DMS114 treated with DMSO at 0.1 percent for 48 hours (cell line): Measurements from ENCODE around the gene ZBTB20.

Experiments
- DNase-seq: peaks from one replicate; lab custom pipeline; 2025; ENCODE audit not compliant: unreplicated experiment; lab: John Stamatoyannopoulos, UW

ZBTB20 gene

DNA sequence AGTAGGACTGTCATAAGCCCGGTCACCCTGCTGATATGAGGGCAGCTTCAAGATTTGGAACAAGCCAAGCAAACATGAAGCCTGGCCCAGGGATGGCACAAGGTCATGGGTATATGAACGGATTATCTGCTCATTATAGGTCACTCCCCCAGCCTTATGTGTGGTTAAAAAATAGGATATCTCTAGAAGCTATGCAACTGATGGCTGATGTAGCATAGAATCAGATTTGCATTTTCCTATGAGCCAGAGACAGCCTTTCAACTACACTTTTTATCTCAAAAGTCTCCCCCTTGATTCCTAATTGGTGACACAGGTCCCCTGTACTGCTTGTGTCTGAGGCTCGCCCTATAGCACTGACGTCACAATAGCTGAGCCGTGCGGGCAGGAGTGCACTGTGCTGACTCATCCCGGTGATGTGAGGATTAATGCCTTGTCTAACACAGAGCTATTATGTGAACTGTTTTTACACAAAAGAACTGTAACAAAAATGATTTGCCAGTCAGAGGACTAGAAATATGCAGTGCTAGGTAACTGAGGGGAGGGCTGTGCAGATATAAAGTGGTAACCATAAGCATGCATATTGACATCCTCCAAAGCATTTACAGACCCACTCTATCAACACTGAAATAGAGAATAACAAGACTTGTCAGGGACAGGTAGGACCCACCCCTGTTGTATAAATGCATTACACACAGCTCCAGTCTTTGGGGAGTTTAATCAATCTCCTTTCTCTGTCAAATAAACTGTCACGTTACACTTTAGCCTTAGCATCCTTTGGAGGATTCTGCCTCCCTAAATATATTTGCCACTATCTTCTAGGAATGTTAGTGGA, 648.3 kb downstream of the ZBTB20 start:
- DNase-seq = no peak

DNA sequence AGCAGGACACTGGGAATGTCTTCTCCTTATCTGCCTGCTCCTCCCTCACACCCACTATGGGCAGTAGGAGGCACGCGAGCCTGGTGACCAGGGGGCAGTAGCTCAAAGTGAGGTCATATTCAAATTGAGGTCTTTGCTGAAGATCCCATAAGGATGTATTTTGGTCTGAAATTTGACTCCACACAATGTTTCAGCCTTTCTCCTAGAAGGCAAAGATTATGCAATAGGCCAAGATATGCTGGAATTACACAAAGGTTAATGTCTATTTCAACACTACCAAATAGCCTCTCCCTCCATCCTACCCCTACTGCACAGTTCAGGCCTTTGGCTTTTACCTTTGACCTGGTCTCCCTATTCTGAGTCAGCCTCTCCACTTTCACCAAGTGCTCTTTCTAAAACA, 650.2 kb downstream of the ZBTB20 start:
- no peak for DNase-seq

DNA sequence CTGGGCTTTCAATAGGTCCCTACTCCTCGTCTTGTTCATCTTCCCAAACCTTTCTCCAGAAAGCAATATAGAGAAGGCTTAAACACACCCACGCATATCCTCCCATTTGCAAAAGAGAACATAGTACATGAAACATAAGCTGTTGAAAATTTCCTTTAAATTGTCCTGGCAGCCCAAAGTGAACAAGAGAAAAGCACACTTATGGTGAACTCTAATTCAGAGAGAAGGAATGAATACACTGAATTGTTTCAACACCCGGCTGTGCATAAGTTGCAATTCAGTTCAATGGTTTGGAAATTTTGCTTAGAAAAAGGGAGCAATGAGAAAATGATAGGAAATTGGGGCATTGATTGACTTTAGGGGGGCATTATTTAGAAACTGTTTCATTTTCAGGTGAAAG, 650.6 kb downstream of the ZBTB20 start:
- no peak for DNase-seq

DNA sequence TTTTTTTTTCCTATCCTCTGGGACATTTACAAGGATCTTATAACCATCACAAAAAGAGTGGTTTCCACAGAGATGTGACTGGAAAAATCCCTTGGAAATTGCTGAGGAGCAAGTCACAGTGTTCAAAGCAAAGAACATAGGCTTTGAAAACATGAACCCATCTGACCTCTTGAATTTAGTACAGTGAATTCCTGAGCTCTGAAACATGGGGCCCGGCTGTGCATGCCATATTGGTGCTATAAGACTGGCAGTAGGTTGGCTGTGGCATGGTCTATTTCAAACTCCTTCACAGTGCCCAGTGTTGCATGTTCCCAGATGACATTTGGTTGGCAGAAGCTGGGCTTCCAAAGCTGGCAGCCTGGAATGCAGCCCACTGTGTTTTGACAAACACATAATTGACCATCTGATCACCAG, 651.1 kb downstream of the ZBTB20 start:
- no peak for DNase-seq

DNA sequence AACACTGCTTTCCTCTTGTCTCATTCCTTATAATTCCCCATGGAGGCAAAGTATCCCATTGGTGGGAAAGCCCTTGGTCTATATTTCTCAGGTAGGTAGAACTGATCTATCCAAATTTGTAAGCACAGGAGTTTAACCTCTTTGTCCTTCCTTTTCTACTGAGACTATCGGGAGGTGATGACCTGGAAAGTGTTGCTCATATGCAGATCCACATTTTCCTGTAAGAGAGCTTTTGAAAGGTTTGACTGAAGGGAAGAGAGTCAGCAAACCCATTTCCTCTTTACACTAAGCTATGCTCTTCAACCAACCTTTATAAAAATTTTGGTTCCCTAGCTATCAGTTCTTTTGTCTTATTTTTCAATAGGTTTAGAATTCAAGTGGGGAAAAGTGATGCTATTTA, 652.6 kb downstream of the ZBTB20 start:
- DNase-seq = no peak

DNA sequence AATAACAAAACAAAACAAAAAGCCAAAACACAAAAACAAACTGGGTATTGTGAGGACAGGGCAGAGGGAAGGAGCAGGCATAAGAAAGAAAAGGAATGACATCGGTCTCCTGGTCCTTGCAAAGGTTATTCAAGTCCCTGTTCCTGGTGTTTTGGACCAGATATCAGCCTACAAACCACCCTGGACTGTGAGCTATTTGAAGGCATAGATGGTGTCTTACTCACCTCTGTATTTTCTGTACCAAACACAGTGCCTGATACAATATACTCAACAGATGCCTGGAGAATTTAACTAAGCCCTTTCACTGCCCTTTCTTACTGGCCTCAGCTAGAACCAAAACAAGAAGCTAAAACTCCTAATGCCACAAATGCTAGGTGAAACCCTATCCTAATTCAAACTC, 656.3 kb downstream of the ZBTB20 start:
- DNase-seq = no peak

DNA sequence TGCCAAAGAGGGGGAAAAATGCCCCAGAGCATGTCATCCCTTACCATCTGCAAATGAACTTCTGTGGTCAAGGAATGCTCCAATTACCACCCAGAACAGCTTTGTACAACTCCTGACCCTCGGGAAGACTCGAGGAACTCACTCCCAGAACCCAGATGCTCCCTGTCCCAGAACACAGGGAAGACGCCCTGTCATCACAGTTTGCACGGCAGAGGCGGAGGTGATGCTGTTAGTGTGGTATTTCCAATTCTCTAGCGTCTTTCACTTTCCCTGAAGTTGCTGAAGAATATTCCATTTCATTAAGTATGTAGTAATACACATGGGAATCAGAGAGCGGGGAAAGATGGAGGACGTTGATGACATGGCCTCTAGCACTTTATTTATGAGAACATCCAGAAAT, 659.6 kb downstream of the ZBTB20 start:
- DNase-seq = no peak

DNA sequence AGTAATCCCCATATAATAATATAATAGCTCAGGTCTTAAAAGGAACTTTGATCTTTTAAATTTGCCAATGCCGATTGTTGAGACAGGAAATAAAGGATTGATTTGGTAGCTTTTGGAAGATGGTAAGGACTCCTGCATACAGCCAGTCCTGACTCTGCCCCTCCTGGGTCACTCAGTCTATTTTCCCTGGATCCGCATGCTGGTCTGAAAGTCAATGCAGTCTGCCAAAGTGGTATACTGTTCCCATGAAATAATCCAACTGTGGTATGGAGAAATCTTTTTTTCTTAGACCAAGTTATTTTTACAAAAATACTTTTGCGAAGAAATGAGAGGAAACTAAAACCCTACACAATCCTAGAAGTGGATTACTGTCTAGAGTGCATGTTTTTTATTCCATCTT, 662.2 kb downstream of the ZBTB20 start:
- DNase-seq = no peak

DNA sequence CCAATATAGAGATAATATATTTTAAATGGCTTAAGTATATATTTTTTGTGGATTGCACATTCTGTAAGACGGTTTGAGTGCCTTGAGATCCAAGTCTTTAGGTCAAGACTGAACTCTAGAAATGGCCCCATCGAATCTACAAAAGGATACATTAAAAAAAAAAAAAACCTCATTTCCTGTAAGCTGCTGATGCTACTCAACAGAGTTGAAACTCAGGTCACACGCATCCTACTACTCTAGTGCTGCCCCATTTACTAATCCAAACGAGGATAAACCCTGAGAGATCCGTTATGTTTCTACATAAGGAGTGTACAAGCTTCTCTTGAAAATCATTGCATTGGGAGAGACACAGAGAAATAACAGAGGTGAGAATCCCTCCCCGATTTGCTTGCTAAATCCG, 666.0 kb downstream of the ZBTB20 start:
- DNase-seq = no peak

DNA sequence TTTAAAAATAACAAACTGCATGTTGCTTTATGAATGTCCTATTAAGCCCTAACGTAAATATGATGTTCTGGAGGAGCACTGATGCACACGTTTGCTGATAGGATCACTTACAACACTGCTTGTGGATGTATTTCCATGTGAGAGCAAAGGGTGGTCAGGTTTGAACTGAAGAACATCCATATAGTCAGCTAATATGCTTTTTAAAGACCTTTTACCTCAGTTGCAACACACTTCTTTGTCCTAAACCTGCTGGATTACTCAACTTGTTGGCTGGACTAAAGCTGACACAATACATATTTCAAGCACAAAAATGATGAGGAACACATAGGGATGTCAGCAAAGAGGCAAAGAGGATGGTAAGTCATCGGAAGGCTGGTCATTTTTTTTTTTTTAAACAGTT, 666.6 kb downstream of the ZBTB20 start:
- no peak for DNase-seq

DNA sequence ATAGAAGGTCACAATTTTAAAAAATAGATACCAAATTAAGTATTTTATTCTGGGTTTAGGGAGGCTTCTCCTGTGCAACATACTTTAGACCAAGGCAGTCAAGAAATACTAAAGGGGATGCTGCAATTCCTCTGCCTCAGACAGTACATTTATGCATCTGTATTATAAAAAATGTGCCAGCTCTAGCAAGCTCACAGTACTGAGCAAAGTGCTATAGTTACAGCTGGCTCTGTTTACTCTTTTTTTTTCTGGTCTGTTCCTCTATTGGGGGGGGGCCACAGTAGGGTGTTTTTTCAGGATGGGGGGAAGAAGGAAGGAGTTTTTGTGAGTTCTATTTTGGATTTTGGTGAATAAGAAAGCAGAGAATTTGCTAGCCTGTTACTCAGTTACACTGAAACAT, 668.3 kb downstream of the ZBTB20 start:
- no peak for DNase-seq

DNA sequence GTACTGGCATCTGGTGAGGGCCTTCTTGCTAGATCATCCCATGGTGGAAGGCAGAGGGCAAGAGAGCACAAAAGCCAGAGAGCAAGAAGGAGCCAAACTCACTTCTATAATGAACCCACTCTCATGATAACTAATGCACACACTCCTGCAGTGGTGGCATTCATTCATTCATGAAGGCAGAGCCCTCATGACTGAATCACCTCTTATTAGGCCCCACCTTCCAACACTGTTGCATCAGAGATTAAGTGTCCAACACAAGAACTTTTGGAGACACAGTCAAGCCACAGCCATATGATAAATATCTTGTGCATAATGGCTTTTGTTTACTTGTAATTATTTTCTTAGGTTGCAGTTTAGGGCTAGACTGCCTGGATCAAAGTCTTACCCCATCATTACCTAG, 670.6 kb downstream of the ZBTB20 start:
- no peak for DNase-seq

DNA sequence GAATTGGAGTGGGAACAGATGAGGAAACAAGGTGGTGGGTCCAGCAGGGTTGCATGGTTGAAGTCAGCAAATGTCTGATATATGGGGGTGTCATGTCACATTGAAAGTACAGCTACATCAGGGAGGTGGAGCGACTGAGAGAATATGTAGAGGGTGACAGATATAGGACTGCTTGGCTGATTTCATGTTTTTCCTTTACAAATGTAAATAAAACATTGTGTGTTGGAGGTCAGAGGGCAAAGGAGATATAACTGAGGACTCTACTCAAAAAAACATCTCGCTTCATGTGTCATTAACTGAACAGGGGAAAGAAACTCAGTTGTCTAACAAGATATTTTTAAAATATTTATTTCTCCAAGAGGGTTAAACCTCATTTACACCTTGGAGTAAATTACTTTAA, 675.6 kb downstream of the ZBTB20 start:
- no peak for DNase-seq

DNA sequence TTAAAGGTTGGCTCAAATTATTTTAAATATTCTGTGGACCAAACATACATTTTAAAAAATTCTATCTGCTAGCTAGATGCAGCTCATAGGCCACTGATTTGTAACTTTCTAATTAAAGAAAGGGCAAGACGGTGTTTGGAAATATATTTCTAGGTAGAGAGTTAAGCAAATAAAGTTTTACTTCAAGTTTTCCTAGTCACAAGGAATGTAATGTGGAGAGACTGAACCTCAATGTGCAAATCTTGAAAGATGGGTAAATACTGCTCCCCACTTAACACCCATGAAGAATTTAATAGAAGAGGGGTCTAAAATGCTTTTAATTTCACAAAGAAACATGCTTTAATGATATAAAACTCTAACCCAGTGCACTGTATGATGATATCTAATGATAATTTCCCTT, 678.0 kb downstream of the ZBTB20 start:
- no peak for DNase-seq

DNA sequence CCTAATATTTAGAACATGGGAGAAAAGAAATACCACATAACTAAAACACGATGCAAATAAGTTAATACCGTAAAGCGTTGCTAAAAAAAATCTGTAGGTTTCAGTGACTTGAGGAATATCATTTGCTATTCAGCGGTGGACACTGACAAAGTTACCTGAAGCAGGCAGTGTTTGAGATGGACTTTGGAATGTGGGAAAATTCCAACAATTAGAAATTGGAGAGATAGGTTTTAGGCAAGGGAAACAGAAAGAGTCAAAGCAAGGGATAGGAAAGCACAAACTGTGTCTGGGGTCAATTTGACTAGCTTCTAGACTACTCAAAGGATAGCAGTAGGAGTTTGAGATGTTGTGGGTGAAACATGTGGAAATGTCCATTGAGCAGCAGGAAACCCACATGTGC, 680.3 kb downstream of the ZBTB20 start:
- DNase-seq = no peak

DNA sequence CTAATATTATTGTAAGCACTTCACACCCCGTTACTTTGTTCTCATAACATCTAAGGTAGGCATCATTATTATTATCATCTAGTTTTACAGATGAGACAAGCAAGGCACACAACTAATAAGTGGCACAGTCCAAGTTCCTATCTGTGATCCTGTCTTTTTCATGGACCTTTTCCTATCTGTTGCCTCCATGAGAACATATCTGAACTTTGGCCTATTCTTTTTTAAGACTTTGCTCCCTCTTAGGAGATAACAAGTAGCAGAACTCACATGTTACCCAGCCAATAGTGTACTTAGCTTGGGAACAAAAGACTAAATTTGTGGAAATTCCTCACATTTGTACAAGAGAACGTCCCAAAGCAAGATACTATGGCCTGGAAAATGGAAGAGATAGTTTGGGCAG, 680.8 kb downstream of the ZBTB20 start:
- DNase-seq = no peak

DNA sequence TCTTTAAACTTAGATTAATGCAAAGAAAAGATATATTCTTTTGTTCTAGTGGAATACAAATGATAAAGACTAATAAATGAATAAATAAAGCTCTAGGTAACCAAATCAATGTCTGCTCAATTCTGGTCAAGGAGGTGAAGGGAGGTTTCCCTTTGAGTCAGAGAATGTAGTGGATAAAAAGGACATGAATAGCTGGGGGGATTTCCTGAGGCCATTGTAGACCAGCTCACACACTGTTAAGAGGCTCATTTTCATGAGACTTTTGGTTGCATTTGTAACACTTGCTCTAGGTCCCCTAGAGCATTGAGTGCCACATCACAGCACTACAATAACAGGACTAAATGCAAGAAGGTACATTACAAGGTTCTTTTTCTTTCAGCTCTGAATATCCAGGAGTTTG, 682.5 kb downstream of the ZBTB20 start:
- no peak for DNase-seq

DNA sequence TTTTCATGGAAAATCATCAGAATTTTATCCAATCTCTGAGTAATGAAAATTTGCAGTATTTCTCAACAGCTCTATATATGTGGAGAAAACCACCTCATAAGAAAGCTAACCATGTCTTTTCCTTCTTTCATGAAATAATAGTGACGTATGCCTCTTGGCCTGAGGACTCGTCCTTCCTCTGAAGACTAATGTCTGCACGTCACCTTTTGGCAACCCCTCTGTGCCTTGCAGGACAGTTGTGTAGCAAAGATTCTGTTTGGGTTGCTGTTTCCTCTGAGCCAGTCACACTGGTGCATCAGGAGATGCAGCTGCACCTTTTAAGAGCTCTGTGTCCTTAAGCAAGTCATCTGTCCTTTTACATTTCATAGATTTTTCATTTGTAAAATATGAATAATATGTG, 684.3 kb downstream of the ZBTB20 start:
- DNase-seq = no peak

DNA sequence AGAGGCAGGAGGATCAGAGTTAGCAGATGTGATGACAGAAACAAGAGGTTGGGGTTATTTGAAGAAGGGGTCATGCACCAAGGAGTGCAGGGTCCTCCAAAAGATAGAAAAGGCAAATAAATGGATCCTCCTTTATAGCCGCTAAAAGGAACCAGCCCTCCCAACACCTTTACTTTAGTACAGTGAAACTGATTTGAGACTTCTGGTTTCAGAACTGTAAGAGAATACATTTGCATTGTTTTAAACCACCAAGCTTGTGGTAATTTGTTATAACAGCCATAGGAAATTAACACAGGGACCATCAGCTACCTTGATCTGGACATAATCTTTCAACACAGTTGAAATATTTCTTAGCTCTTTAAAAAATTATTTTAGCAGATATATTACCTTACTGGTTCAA, 686.6 kb downstream of the ZBTB20 start:
- DNase-seq = no peak

DNA sequence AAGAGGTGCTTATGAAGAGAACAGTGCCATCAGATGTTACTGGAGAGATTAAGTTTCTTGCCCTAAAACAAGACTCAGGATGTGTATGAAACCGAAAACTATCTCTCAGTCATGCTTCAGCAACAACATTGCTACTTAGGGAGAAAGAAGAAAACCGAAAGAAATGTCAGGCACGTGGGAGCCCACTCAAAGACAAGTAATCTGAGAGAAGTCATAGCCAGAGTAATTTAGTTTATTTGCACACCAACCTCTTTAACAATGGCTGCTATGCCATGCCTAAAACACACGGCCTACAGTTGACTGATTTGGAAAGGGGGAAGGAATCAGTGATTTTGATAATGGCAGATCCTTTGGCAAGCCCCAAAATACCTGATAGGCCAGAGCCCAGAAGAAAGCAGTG, 690.3 kb downstream of the ZBTB20 start:
- DNase-seq = no peak

DNA sequence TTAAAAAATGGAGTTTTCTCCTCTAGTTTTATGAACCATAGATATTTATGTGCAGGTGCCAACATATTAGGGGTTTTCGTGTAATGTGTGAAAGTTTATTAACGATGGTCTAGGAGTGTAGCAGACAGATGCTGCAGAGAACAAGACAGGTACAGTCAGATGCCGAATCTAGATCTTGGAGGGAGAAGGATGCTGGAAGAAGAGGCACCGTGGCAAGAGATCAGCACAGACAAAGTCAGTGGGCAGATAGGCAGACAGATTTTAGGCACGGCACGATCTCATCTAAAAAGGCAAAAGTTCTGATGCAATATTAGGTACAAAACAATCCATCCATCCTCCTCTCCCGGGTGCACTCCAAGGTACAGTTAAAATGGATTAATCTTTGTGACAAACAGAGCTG, 691.7 kb downstream of the ZBTB20 start:
- no peak for DNase-seq

DNA sequence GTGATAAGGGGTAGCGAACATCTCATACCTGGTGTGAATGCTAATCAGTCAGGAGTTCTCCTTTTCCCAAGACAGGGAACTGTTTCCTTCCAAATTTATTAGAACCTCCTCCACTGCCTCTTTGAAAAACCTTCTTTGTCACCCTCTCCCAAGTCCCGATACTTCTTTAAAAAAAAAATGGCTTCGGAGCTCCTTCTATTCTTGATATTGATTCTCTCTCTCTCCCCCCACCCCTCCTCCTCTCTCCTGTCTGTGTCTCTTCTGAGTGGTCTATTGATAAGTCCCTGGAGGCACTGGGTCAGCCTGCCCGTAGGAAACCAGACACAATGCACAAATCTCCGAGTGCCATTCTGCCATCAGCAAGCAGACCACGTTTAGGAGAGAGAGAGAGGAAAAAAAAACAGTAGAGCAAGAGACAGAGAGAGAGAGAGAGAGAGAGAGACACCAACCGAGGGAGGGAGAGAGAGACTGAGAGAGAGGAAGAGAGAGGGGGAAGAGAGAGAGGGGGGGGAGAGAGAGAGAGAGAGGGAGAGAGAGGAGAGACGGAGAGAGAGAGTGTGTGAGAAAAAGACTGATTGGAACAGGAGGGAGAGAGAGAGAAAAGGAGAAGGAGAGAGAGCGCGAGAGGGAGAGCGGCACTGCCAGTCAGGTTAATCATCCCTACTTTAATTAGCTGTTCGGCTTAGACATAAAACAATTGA, 692.4 kb downstream of the ZBTB20 start:
- no peak for DNase-seq

DNA sequence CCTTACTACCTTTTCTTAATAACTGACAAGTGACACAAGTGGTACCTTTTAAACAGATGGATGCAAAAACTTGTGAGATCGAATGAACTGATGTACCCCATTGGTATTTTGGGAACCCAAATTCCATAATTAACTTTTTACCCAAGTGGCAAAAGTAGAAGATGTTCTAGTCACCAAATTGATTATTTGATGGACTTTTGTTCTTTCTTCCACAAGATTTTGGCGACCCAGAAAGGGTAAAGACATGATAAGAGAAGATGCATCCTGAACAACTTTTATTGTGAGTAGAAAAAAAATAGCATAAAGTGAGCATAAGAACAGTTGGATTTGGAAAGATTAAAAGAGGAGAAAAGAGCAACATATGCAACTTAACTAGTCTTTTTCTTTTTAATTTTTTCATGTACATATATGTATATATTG, 693.7 kb downstream of the ZBTB20 start:
- DNase-seq = no peak
